Vagina (tissue), 2 donors: Measurements from ENCODE around the gene GM2A.

Experiments
- POLR2A ChIP-seq, 2 donors: fragments of 450-650 bp; IDR thresholded peaks; one replicate each; pipeline ENCODE4 v1.6.1; 2017; ENCODE audit warnings: antibody characterized with exemption in 2 of 2, mild to moderate bottlenecking in 2 of 2, moderate library complexity in 2 of 2
- TF ChIP-seq, protein P1 (sequence below), 3 experiments: fragments of 450-650 bp in 2 of 3; fragments of 200-600 bp in 1 of 3; sonication (generic) in 1 of 3; IDR thresholded peaks; one replicate each; pipeline ENCODE4 v1.5.1; 2017 to 2019; ENCODE audit warnings: antibody characterized with exemption in 3 of 3, mild to moderate bottlenecking in 2 of 3, moderate library complexity in 2 of 3

DNA sequence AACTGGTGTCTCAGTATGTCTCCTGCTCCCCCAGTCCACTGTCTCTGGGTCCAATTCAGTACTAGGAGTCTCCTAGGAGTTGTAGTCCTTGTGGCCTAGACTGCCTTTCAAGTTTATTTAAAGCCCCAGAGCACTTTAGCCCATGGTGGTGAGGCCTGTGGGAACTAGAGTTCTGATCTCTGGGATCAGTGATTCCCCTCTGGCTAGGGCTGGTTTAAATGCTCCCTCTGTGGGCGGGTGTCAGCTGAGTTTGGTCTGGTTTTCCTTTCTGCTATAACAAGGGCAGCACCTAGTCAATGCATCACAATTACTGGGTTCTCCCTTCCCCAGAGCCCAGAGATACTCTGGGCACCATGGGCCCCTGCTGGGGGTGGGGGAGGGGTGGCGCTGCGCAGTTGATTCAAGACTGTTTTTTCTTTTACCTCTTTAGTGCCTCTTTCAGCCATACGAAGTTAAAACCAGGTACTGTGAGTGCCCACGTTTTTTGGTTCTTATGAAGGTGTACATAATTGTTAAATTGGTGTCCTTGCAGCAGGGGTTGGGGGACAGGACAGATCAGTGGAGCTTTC, 59.9 kb downstream of the GM2A start:
- TF ChIP-seq, protein P1, sequence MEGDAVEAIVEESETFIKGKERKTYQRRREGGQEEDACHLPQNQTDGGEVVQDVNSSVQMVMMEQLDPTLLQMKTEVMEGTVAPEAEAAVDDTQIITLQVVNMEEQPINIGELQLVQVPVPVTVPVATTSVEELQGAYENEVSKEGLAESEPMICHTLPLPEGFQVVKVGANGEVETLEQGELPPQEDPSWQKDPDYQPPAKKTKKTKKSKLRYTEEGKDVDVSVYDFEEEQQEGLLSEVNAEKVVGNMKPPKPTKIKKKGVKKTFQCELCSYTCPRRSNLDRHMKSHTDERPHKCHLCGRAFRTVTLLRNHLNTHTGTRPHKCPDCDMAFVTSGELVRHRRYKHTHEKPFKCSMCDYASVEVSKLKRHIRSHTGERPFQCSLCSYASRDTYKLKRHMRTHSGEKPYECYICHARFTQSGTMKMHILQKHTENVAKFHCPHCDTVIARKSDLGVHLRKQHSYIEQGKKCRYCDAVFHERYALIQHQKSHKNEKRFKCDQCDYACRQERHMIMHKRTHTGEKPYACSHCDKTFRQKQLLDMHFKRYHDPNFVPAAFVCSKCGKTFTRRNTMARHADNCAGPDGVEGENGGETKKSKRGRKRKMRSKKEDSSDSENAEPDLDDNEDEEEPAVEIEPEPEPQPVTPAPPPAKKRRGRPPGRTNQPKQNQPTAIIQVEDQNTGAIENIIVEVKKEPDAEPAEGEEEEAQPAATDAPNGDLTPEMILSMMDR (IDR thresholded peaks at IDR 0.05), result no peak
- TF ChIP-seq POLR2A (IDR thresholded peaks at IDR 0.05), result no peak
